SKM-1 treated with dmso at 0.1 percent for 144 hours (cell line): Measurements from ENCODE around the gene POLD4.
"Not testable (repeated sequence)": the region's sequence is repeated elsewhere in the genome, so short reads cannot be mapped to it uniquely, and the experiment has no call there.

ENCODE experiments used
- DNase-seq: peaks from one replicate; lab custom pipeline; 2025; ENCODE audit not compliant: unreplicated experiment; lab: John Stamatoyannopoulos, UW

Gene POLD4

GRCh38 chr11:67354075-67355022 is 1.0 kb upstream of the POLD4 start:
- no peak for DNase-seq

GRCh38 chr11:67352546-67353316 is 615 bp downstream of the POLD4 start:
- peak; percentile 47 for DNase-seq

GRCh38 chr11:67351275-67352005 is 1.9 kb downstream of the POLD4 start:
- DNase-seq, result peak; percentile 72

- DNase-seq, result no peak
Observed at GRCh38 chr11:67349928-67350465, 3.3 kb downstream of the POLD4 start.

DNA sequence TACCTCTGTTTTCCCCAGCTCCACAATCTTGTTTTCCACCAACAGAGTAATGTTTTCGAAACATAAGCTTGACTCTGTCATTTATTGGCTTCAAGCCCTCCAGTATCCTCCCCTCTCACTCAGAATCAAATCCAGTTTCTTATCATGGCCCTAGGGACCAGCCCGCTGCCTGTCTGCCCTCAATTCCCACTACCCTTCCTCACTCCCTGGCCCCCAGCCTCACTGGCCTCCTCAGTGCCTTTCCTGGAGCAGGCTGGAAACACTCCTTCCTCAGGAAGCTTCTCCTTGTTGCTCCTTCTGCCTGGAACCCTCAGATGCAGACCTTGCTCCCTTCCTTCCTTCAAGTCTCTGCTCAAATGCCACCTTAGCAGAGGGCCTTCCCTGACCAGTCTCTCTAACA is 3.9 kb downstream of the POLD4 start:
- no peak for DNase-seq

DNA sequence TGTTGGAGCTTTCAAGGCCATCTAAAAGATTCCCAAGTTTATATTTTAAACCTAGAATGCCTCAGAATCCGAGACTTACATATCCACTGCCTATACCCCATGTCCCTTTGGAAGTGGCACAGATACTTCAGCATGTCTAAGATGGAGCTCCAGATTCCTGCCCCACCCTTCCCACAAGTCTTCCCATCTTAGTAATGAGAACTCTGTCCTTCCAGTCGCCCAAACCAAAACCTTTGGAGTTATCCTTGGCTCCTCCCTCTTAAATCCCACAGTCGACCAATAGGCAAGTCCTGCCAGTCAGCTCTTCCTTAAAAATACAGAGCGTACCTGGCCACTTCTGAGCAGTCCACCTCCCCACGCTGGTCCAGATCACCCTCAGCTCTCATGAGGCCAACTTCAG is 4.3 kb downstream of the POLD4 start:
- DNase-seq, result no peak

- DNase-seq, result no peak
Observed at GRCh38 chr11:67347964-67348749, 5.2 kb downstream of the POLD4 start.

DNA sequence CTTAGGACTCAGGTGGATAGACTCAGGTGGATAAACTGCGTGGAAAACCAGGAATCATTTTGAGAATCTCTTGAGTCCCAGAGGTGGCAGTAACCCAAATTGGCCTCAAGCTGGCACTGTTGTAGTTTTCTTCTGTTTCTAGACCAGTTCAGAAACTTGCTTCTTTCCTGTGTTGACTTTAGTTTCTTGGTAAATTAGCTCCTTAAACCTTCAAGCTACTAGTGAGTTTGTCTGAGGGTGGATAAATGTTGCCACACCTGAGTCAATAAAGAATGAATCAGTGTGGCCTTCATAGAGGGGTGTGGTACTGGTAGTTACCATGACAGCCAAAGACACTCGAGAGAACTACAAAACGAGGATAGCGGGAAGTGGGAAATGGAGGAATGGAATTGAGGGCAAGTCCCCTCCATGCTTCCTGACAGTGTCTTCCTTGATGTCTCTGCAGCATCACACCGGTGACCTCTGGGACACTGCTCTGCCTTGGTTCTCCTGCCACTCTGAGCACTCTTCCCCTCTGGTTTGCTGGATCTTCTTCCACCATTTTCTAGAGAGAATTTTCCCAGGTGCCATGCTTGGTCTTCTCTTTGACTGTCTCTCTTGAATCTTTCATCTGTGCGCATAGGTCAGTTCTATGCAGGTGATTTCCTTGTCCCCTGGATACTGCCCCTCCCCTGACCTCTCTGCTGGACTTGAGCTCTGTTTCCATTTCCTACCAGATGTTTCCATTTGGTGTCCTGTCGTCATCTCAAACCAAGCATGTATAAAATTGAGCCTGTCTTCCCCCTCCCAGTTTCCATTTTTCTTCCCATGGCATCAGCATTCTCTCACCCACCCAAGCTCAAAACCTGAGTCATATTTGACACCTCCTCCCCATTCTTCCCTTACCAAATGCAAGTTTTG is 7.2 kb downstream of the POLD4 start:
- DNase-seq, result peak; percentile 22

GRCh38 chr11:67345247-67345919 is 8.0 kb downstream of the POLD4 start:
- DNase-seq, result no peak

DNA sequence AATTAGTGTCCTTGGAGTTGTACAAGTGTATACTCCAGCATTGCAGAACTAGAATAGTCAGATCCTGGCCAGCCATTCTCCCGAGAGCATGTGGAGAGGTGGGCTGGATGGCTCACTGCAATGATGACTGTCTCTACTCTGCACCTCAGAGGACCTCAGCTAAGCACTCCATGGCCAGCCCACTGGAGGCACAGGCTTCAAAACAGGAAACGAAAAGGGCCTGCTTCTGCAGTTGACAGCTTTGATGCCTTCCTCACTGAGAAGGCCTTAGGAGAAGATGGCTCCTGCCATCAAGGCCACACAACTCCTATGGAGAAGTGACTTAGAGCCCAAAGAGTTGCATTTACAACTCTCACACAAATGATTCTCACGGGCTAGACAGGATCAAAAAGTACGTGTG is 9.1 kb downstream of the POLD4 start:
- no peak for DNase-seq

- no peak for DNase-seq
Observed at GRCh38 chr11:67337257-67337656, 16.1 kb downstream of the POLD4 start.

DNA sequence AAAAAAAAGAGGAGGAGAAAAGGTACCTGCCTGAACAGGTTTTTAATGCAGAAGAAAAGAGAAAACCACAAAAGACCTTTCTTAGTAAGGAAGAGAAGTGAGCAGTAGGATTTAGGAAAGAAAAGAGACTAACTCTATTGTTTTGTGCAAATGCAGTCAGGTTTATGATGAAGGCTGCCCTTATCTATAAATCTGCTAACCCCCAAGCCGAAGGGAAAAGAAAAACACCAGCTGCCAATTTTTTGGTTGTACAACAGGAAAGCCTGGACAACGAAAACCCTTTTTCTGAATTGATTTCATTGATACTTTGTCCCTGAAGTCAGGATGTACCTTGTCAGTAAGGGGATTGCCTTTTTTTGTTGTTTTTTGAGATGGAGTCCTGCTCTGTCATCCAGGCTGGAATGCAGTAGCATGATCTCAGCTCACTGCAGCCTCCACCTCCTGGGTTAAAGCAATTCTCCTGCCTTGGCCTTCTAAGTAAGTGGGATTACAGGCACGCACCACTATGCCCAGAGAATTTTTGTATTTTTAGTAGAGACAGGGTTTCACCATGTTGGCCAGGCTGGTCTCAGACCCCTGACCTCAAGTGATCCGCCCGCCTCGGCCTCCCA is 21.2 kb downstream of the POLD4 start:
- no peak for DNase-seq

- DNase-seq, result no peak
Observed at GRCh38 chr11:67323526-67323925, 29.8 kb downstream of the POLD4 start.

- no peak for DNase-seq
Observed at GRCh38 chr11:67322049-67322448, 31.3 kb downstream of the POLD4 start.

DNA sequence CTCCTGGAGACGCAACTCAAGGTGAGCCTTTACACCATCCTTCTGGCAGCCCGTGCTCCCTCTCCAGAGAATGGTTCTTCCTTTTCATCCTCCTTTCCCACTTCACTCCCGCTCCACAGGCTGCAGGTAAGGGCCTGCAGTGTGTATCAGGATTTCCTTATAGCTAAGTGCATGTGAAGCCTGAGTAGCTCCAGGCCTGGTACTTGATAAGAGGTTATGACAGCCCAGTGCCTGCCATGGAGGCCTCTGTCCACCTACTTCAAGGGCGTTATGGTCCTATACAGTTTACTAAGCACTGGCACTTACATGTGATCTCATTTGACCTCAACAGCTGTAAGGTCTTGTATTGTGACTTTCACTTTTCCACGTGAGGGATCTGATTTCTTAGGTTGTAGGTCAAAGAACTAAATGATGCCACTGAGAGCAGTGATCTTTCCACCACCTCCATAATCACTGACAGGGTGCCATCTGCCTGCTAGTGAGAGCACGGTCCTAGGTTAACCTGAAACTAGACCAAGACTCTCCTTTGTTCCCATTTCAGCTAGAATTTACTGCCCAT is 32.0 kb downstream of the POLD4 start:
- DNase-seq, result no peak

- DNase-seq, result no peak
Observed at GRCh38 chr11:67320691-67321090, 32.7 kb downstream of the POLD4 start.

GRCh38 chr11:67320011-67320410 is 33.3 kb downstream of the POLD4 start:
- DNase-seq, result no peak

DNA sequence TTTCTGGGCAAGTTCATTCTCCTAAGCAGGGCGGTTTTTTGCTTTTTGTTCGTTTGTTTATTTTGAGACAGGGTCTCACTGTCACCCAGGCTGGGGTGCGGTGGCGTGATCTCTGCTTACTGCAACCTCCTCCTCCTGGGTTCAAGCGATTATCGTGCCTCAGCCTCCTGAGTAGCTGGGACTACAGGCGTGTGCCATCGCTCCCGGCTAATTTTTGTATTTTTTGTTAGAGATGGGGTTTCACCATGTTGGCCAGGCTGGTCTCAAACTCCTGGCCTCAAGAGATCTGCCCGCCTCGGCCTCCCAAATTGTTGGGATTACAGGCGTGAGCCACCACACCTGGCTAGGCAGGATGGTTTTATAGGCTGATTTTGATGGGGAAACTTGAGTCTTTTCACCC is 34.5 kb downstream of the POLD4 start:
- not testable (repeated sequence) for DNase-seq
